B cell (primary cell): ENCODE measurements around the gene NUBP1. TPM values are rescaled to one million over a fixed set of nuclear protein-coding genes. Genes with fewer than 3 reads are reported as not detected.

Source experiments
- ATAC-seq: fragments of 200-7000 bp; cut with Tn5 transposase; one replicate; pipeline ENCODE4 v1.10.0; 2021; ENCODE audit warnings: low read depth, mild to moderate bottlenecking, moderate number of reproducible peaks, moderate library complexity
- CTCF ChIA-PET: fragments of 350-600 bp; sonication (Branson Sonifier 250); formaldehyde crosslinking; loops from one replicate; lab custom pipeline; 2021; ENCODE audit warnings: antibody characterized with exemption, inconsistent platforms; lab: Charles Lee
- POLR2A ChIA-PET: fragments of 350-600 bp; sonication (Branson Sonifier 250); formaldehyde crosslinking; loops from one replicate; lab custom pipeline; 2021; ENCODE audit warnings: antibody characterized with exemption; lab: Charles Lee
- DNase-seq: peaks from one replicate; pipeline ENCODE4 v3.0.0; 2013
- H2AFZ ChIP-seq: 2 replicates; pipeline ENCODE4 v1.6.1; 2012; ENCODE audit warnings: mild to moderate bottlenecking, low read depth, low read length; ENCODE audit not compliant: insufficient read depth, poor library complexity, severe bottlenecking
- H3K27ac ChIP-seq, 2 donors: 1 replicate in 1 of 2; 2 replicates in 1 of 2; pipeline ENCODE4 v1.5.1; 2012 to 2013; ENCODE audit warnings: low read length in 2 of 2, mild to moderate bottlenecking in 2 of 2, moderate library complexity in 1 of 2
- H3K27me3 ChIP-seq, 4 experiments: fragments of 200-600 bp in 1 of 4; sonication (generic) in 1 of 4; replicated peaks in 1 of 4; 1 replicate in 2 of 4; 2 replicates in 2 of 4; pipeline versions ENCODE4 v1.6.1 to v1.7.0; 2013 to 2016; ENCODE audit warnings: low read length in 3 of 4, mild to moderate bottlenecking in 2 of 4, mixed read lengths in 1 of 4, moderate library complexity in 1 of 4; ENCODE audit not compliant: insufficient read depth in 4 of 4, control insufficient read depth in 3 of 4; ENCODE audit errors: control extremely low read depth in 1 of 4
- H3K36me3 ChIP-seq, 2 experiments: replicated peaks in 1 of 2; 1 replicate in 1 of 2; 2 replicates in 1 of 2; pipeline versions ENCODE4 v1.6.1 to v1.7.1; 2013; ENCODE audit warnings: low read length in 1 of 2; ENCODE audit not compliant: insufficient read depth in 2 of 2, control insufficient read depth in 1 of 2; ENCODE audit errors: control extremely low read depth in 1 of 2, extremely low read depth in 1 of 2
- H3K4me1 ChIP-seq, 2 donors: fragments of 200-600 bp in 1 of 2; sonication (generic) in 1 of 2; 1 replicate in 1 of 2; 2 replicates in 1 of 2; pipeline versions ENCODE4 v1.5.1 to v1.6.1; 2013 to 2017; ENCODE audit warnings: low read length in 2 of 2; ENCODE audit not compliant: control insufficient read depth in 2 of 2, insufficient read depth in 2 of 2
- H3K4me2 ChIP-seq: replicated peaks from 2 replicates; pipeline ENCODE3; 2012; ENCODE audit warnings: mild to moderate bottlenecking, low read depth, low read length; ENCODE audit not compliant: poor library complexity, severe bottlenecking
- H3K4me3 ChIP-seq, 5 experiments: fragments of 200-600 bp in 1 of 5; sonication (generic) in 1 of 5; 1 replicate in 3 of 5; 2 replicates in 2 of 5; pipeline versions ENCODE4 v1.5.1 to v1.7.0; 2011 to 2016; ENCODE audit warnings: low read length in 4 of 5, mild to moderate bottlenecking in 4 of 5, low read depth in 2 of 5, control low read depth in 1 of 5, moderate library complexity in 1 of 5; ENCODE audit not compliant: insufficient read depth in 1 of 5; ENCODE audit errors: control extremely low read depth in 1 of 5, extremely low read depth in 1 of 5
- H3K79me2 ChIP-seq: fragments of 200-600 bp; sonication (generic); one replicate; pipeline ENCODE4 v1.6.0; 2016; ENCODE audit warnings: low read length; ENCODE audit not compliant: control insufficient read depth, insufficient read depth
- H3K9ac ChIP-seq: fragments of 200-600 bp; sonication (generic); 2 replicates; pipeline ENCODE4 v1.6.1; 2017; ENCODE audit warnings: mild to moderate bottlenecking, low read length, moderate library complexity
- H3K9me3 ChIP-seq, 3 donors: one replicate each; pipeline versions ENCODE4 v1.6.1 to v1.7.1; 2013; ENCODE audit warnings: low read length in 2 of 3; ENCODE audit not compliant: control insufficient read depth in 2 of 3, insufficient read depth in 1 of 3; ENCODE audit errors: control extremely low read depth in 1 of 3
- H4K20me1 ChIP-seq: 2 replicates; pipeline ENCODE4 v1.6.0; 2012; ENCODE audit warnings: mild to moderate bottlenecking, low read length; ENCODE audit not compliant: insufficient read depth, control insufficient read depth, poor library complexity, severe bottlenecking
- H3K27ac Mint-ChIP-seq: one replicate; pipeline ENCODE4 v1.8.0; 2021; ENCODE audit warnings: mixed read lengths
- H3K27me3 Mint-ChIP-seq: one replicate; pipeline ENCODE4 v1.8.0; 2021; ENCODE audit warnings: mixed read lengths
- H3K4me1 Mint-ChIP-seq: one replicate; pipeline ENCODE4 v1.8.0; 2021; ENCODE audit warnings: mixed read lengths
- H3K4me3 Mint-ChIP-seq: one replicate; pipeline ENCODE4 v1.8.0; 2021; ENCODE audit warnings: mixed read lengths
- H3K9me3 Mint-ChIP-seq: one replicate; pipeline ENCODE4 v1.8.0; 2022; ENCODE audit warnings: mixed read lengths; ENCODE audit not compliant: insufficient read depth
- EZH2 ChIP-seq: IDR thresholded peaks from 2 replicates; pipeline ENCODE4 v1.6.1; 2012; ENCODE audit warnings: borderline replicate concordance, low read depth, mild to moderate bottlenecking, moderate library complexity, low read length; ENCODE audit not compliant: insufficient read depth, poor library complexity, severe bottlenecking
- WGBS: methylation state at CpG from one replicate; pipeline ENCODE4 v1.1.5; 2013; ENCODE audit warnings: missing lambda C conversion rate; ENCODE audit not compliant: insufficient coverage; 5-methylcytosine and 5-hydroxymethylcytosine counted together
- intact Hi-C: fragments of 100-400 bp; cut with micrococcal nuclease; formaldehyde crosslinking; loops from one replicate; pipeline ENCODE4 v1.10.0; 2022
- polyA plus RNA-seq: library from polyadenylated mRNA; depleted of rRNA; stranded (reverse); fragments of >200 nt; gene quantifications from 2 replicates; pipeline ENCODE4 v1.2.3, GENCODE V29; 2012
- total RNA-seq, 2 donors: library from RNA; stranded (reverse); fragments of 120-200 nt in 1 of 2; gene quantifications; 1 replicate in 1 of 2; 2 replicates in 1 of 2; pipeline versions ENCODE4 v1.2.3 to v1.2.4, GENCODE V29; 2013 to 2022
- TF ChIP-seq, protein P1 (sequence below): fragments of 200-600 bp; IDR thresholded peaks from one replicate; pipeline ENCODE4 v1.8.0; 2022; ENCODE audit warnings: antibody characterized with exemption, mild to moderate bottlenecking

Gene NUBP1
- total and polyA plus RNA-seq, 2 donors (not counting 1 experiment from before 2014, with no cell fraction given), result 47.3 to 67.3 TPM

DNA sequence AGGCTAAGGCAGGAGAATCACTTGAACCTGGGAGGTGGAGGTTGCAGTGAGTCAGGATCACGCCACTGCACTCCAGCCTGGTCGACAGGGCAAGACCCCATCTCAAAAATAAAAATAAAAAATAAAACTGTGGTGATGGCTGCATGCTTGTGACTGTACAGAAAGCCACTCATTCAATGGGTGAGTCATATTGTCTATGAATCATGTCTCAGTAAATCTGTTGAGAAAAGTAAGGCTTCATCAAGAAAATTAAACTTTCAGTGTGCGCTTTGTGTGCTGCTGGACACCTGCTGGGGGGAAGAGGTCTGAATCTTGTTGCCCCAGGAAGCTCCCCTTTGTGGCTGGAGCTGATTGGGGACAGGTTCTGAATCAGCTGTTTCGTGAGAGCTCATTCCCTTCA, 11.3 kb downstream of the NUBP1 start:
- Mint-ChIP-seq H3K27ac (peak overlapping the region; percentile 48), H3K27me3 (no peaks in the 10 kb centered on the region), H3K4me3 (no peak overlapping the region), H3K9me3 (no peaks in the 10 kb centered on the region), H3K4me1 (peaks cover 44% of the 10 kb centered on the region)
- Histone ChIP-seq H3K36me3 (peaks cover 0 to 54% of the 10 kb centered on the region in 2 experiments), H3K9ac (no peak overlapping the region), H2AFZ (no peak overlapping the region), H4K20me1 (peaks cover 20% of the 10 kb centered on the region), H3K4me2 (no peak overlapping the region), H3K4me3 (no peak overlapping the region), H3K9me3 (no peaks in the 10 kb centered on the region), H3K79me2 (peaks cover 50% of the 10 kb centered on the region), H3K27ac (no peak overlapping the region), H3K4me1 (peaks cover 19 to 41% of the 10 kb centered on the region in 2 donors), H3K27me3 (no peaks in the 10 kb centered on the region)
- no peak for ATAC-seq
- 88% methylated on average over 2 of the region's 4 CpGs for WGBS
- intact Hi-C loops, result loop anchor here (5.0 kb wide), 1 partner anchor 52 kb away; no protein-coding TSS in a partner anchor
- TF ChIP-seq, protein P1, sequence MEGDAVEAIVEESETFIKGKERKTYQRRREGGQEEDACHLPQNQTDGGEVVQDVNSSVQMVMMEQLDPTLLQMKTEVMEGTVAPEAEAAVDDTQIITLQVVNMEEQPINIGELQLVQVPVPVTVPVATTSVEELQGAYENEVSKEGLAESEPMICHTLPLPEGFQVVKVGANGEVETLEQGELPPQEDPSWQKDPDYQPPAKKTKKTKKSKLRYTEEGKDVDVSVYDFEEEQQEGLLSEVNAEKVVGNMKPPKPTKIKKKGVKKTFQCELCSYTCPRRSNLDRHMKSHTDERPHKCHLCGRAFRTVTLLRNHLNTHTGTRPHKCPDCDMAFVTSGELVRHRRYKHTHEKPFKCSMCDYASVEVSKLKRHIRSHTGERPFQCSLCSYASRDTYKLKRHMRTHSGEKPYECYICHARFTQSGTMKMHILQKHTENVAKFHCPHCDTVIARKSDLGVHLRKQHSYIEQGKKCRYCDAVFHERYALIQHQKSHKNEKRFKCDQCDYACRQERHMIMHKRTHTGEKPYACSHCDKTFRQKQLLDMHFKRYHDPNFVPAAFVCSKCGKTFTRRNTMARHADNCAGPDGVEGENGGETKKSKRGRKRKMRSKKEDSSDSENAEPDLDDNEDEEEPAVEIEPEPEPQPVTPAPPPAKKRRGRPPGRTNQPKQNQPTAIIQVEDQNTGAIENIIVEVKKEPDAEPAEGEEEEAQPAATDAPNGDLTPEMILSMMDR, result no peak
- TF ChIP-seq EZH2, result no peak
- ChIA-PET CTCF (interaction anchor here (0.9 kb wide), 1 partner anchor 17 kb away, joined by 4 read pairs; no protein-coding TSS in a partner anchor), POLR2A (no interaction called here)
- no peak for DNase-seq

DNA sequence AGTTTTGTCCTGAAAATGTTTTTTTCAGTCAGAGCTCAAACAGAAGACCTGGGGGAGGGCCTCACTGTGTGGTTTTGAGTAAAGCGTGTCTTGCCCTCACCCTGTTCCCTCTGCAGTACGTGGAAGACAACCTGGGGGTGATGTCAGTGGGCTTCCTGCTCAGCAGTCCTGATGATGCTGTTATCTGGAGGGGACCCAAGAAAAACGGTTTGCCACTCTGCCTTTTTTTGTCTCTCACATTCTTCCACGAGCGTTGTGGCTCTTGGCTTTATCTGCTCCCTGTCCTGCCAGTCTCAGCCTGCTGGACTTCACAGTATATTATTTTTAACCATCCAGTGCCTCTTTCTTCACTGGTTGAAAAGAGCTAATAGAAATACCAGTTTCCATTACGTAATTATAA, 12.9 kb downstream of the NUBP1 start:
- intact Hi-C loops, result no loop called here
- Histone ChIP-seq H3K27me3 (no peaks in the 10 kb centered on the region), H3K4me1 (peaks cover 19 to 34% of the 10 kb centered on the region in 2 donors), H3K36me3 (peaks cover 0 to 70% of the 10 kb centered on the region in 2 experiments), H3K27ac (no peak overlapping the region), H3K79me2 (peaks cover 56% of the 10 kb centered on the region), H3K4me2 (no peak overlapping the region), H2AFZ (no peak overlapping the region), H3K9me3 (no peaks in the 10 kb centered on the region), H4K20me1 (peaks cover 20% of the 10 kb centered on the region), H3K4me3 (no peak overlapping the region), H3K9ac (no peak overlapping the region)
- no peak for TF ChIP-seq EZH2
- TF ChIP-seq, protein P1, result no peak
- CTCF ChIA-PET, result interaction anchor here (0.8 to 2.5 kb wide), 4 partner anchors 19 to 193 kb away, joined by 3 to 7 read pairs (median 4); no protein-coding TSS in a partner anchor
- H3K4me1 Mint-ChIP-seq, result peaks cover 34% of the 10 kb centered on the region
- no peak for DNase-seq
- ATAC-seq, result no peak
- POLR2A ChIA-PET, result interaction anchor here (0.6 kb wide), 1 partner anchor 192 kb away, joined by 3 read pairs; no protein-coding TSS in a partner anchor
- no peaks in the 10 kb centered on the region for H3K27me3 Mint-ChIP-seq
- no peaks in the 10 kb centered on the region for H3K9me3 Mint-ChIP-seq
- WGBS, result 73% methylated on average over 3 of the region's 6 CpGs
- H3K27ac Mint-ChIP-seq, result no peak overlapping the region
- H3K4me3 Mint-ChIP-seq, result no peak overlapping the region
